Measurements from ENCODE around the gene HES5. TPM values are rescaled to one million over a fixed set of nuclear protein-coding genes. Genes with fewer than 3 reads are reported as not detected.

HES5 gene
- polyA plus RNA-seq, 1 donor (not counting 4 experiments of a cell fraction or from before 2014, with no cell fraction given): 0.33 TPM

- Histone ChIP-seq H3K9me1 (ENCODE audit: control insufficient read depth, extremely low read depth, insufficient read depth, low read length) (no peaks in the 10 kb centered on the region), H4K20me1 (ENCODE audit: control insufficient read depth, extremely low read depth, insufficient read depth, low read length) (peaks cover 3% of the 10 kb centered on the region), H3K9ac (ENCODE audit: control insufficient read depth, extremely low read depth, insufficient read depth, low read length) (no peak overlapping the region), H3K4me1 (ENCODE audit: control insufficient read depth, extremely low read depth, insufficient read depth, low read length) (peaks cover 22% of the 10 kb centered on the region), H3K27ac (ENCODE audit: control insufficient read depth, insufficient read depth, low read length) (no peak overlapping the region), H3K4me2 (ENCODE audit: control insufficient read depth, extremely low read depth, insufficient read depth, low read depth, low read length) (no peak overlapping the region), H3K9me3 (ENCODE audit: control insufficient read depth, low read depth, low read length) (no peaks in the 10 kb centered on the region), H3K4me3 (ENCODE audit: control insufficient read depth in 2 of 3, extremely low read depth in 1 of 3, insufficient read depth in 2 of 3, low read depth in 1 of 3, low read length in 3 of 3) (no peak overlapping the region), H3K27me3 (ENCODE audit: control insufficient read depth, extremely low read depth, insufficient read depth, low read length) (no peaks in the 10 kb centered on the region), H3K79me2 (ENCODE audit: control insufficient read depth, insufficient read depth, low read length) (peaks cover 46% of the 10 kb centered on the region), H2AFZ (ENCODE audit: control insufficient read depth, low read length) (no peak overlapping the region), H3K36me3 (ENCODE audit: control insufficient read depth in 2 of 2, extremely low read depth in 1 of 2, insufficient read depth in 2 of 2, low read length in 2 of 2) (peaks cover 19 to 22% of the 10 kb centered on the region in 2 experiments)
- TF ChIP-seq EZH2 (IDR thresholded peaks at IDR 0.05; ENCODE audit: low read length): no peak
- no peak for TF ChIP-seq CTCF (optimal IDR thresholded peaks at IDR 0.05 in 1 of 3, IDR thresholded peaks at IDR 0.05 in 1 of 3, conservative IDR thresholded peaks at IDR 0.05 in 1 of 3; ENCODE audit: extremely low read depth in 1 of 3, insufficient read depth in 2 of 3, low read length in 3 of 3)
- DNase-seq (ENCODE audit: low read depth, low spot score): no peak
- dilution Hi-C loops (cut with MboI; ENCODE audit: extremely low pct_ligation_motif_present, low sequenced_read_pairs): no loop called here
- FAIRE-seq: no peak
Measured at GRCh38 chr1:2523191-2523890, 6.7 kb downstream of the HES5 start.

- peaks cover 46% of the 10 kb centered on the region for H3K79me2 ChIP-seq (ENCODE audit: control insufficient read depth, insufficient read depth, low read length)
- peaks cover 26 to 29% of the 10 kb centered on the region in 2 experiments for H3K36me3 ChIP-seq (ENCODE audit: control insufficient read depth in 2 of 2, extremely low read depth in 1 of 2, insufficient read depth in 2 of 2, low read length in 2 of 2)
Measured at GRCh38 chr1:2522230-2522629, 7.8 kb downstream of the HES5 start.

More at GRCh38 chr1:2522230-2522629, 7.8 kb downstream of the HES5 start:
- dilution Hi-C loops (cut with MboI; ENCODE audit: extremely low pct_ligation_motif_present, low sequenced_read_pairs): no loop called here
- H3K4me3 ChIP-seq (ENCODE audit: control insufficient read depth in 2 of 3, extremely low read depth in 1 of 3, insufficient read depth in 2 of 3, low read depth in 1 of 3, low read length in 3 of 3): no peak overlapping the region
- FAIRE-seq (no peak), DNase-seq (ENCODE audit: low read depth, low spot score) (no peak)
- TF ChIP-seq EZH2 (IDR thresholded peaks at IDR 0.05; ENCODE audit: low read length) (no peak), CTCF (optimal IDR thresholded peaks at IDR 0.05 in 1 of 3, IDR thresholded peaks at IDR 0.05 in 1 of 3, conservative IDR thresholded peaks at IDR 0.05 in 1 of 3; ENCODE audit: extremely low read depth in 1 of 3, insufficient read depth in 2 of 3, low read length in 3 of 3) (no peak)
- no peaks in the 10 kb centered on the region for H3K9me1 ChIP-seq (ENCODE audit: control insufficient read depth, extremely low read depth, insufficient read depth, low read length)
- no peak overlapping the region for H2AFZ ChIP-seq (ENCODE audit: control insufficient read depth, low read length)
- H3K4me2 ChIP-seq (ENCODE audit: control insufficient read depth, extremely low read depth, insufficient read depth, low read depth, low read length): no peak overlapping the region
- peaks cover 16% of the 10 kb centered on the region for H3K4me1 ChIP-seq (ENCODE audit: control insufficient read depth, extremely low read depth, insufficient read depth, low read length)
- H3K9me3 ChIP-seq (ENCODE audit: control insufficient read depth, low read depth, low read length): no peaks in the 10 kb centered on the region
- no peak overlapping the region for H3K9ac ChIP-seq (ENCODE audit: control insufficient read depth, extremely low read depth, insufficient read depth, low read length)
- H3K27ac ChIP-seq (ENCODE audit: control insufficient read depth, insufficient read depth, low read length): no peak overlapping the region
- H3K27me3 ChIP-seq (ENCODE audit: control insufficient read depth, extremely low read depth, insufficient read depth, low read length): no peaks in the 10 kb centered on the region
- peaks cover 3% of the 10 kb centered on the region for H4K20me1 ChIP-seq (ENCODE audit: control insufficient read depth, extremely low read depth, insufficient read depth, low read length)

All from keratinocyte (primary cell).